ENCODE data around the gene FBXO45.
A peak's percentile ranks its signal among the peaks of the same experiment; 100 is the strongest.
"Not testable (repeated sequence)": the region's sequence is repeated elsewhere in the genome, so short reads cannot be mapped to it uniquely, and the experiment has no call there.

The FBXO45 gene

GRCh38 chr3:196568246-196569002 is at the start of gene FBXO45, which contains the start of gene WDR53:
FBXO45 (plus strand) TSS chr3:196568660; CDS start chr3:196568985, 325 bp downstream.
WDR53 (minus strand) TSS chr3:196568554; CDS start chr3:196561475, 7,079 bp downstream.
- DNase-seq (ENCODE audit: extremely low read depth in 1 of 2, low read depth in 1 of 2), result peak; percentile 91 to 92

GRCh38 chr3:196518966-196519717 is 49.3 kb upstream of the FBXO45 start:
- DNase-seq (ENCODE audit: extremely low read depth in 1 of 2, low read depth in 1 of 2), result peak in 1 of 2 donors; percentile 44

GRCh38 chr3:196519718-196520082 is 48.8 kb upstream of the FBXO45 start:
- DNase-seq (ENCODE audit: extremely low read depth in 1 of 2, low read depth in 1 of 2), result no peak

- not testable (repeated sequence) for DNase-seq (ENCODE audit: extremely low read depth in 1 of 2, low read depth in 1 of 2)
Observed at GRCh38 chr3:196521291-196521690, 47.2 kb upstream of the FBXO45 start.

- no peak for DNase-seq (ENCODE audit: extremely low read depth in 1 of 2, low read depth in 1 of 2)
Observed at GRCh38 chr3:196523841-196524240, 44.6 kb upstream of the FBXO45 start.

- DNase-seq (ENCODE audit: extremely low read depth in 1 of 2, low read depth in 1 of 2), result no peak
Observed at GRCh38 chr3:196524527-196524926, 43.9 kb upstream of the FBXO45 start.

- no peak for DNase-seq (ENCODE audit: extremely low read depth in 1 of 2, low read depth in 1 of 2)
Observed at GRCh38 chr3:196525141-196525540, 43.3 kb upstream of the FBXO45 start.

GRCh38 chr3:196528639-196529233 is 39.7 kb upstream of the FBXO45 start:
- DNase-seq (ENCODE audit: extremely low read depth in 1 of 2, low read depth in 1 of 2), result peak; percentile 71 to 76

- no peak for DNase-seq (ENCODE audit: extremely low read depth in 1 of 2, low read depth in 1 of 2)
Observed at GRCh38 chr3:196531418-196531817, 37.0 kb upstream of the FBXO45 start.

GRCh38 chr3:196533260-196533681 is 35.2 kb upstream of the FBXO45 start:
- no peak for DNase-seq (ENCODE audit: extremely low read depth in 1 of 2, low read depth in 1 of 2)

- peak in 1 of 2 donors; percentile 16 for DNase-seq (ENCODE audit: extremely low read depth in 1 of 2, low read depth in 1 of 2)
Observed at GRCh38 chr3:196537319-196537984, 31.0 kb upstream of the FBXO45 start.

- DNase-seq (ENCODE audit: extremely low read depth in 1 of 2, low read depth in 1 of 2), result no peak
Observed at GRCh38 chr3:196541684-196542445, 26.6 kb upstream of the FBXO45 start.

- no peak for DNase-seq (ENCODE audit: extremely low read depth in 1 of 2, low read depth in 1 of 2)
Observed at GRCh38 chr3:196544491-196544992, 23.9 kb upstream of the FBXO45 start.

GRCh38 chr3:196546537-196546936 is 21.9 kb upstream of the FBXO45 start:
- no peak for DNase-seq (ENCODE audit: extremely low read depth in 1 of 2, low read depth in 1 of 2)

- DNase-seq (ENCODE audit: extremely low read depth in 1 of 2, low read depth in 1 of 2), result no peak
Observed at GRCh38 chr3:196547067-196547466, 21.4 kb upstream of the FBXO45 start.

- not testable (repeated sequence) for DNase-seq (ENCODE audit: extremely low read depth in 1 of 2, low read depth in 1 of 2)
Observed at GRCh38 chr3:196549312-196549711, 19.1 kb upstream of the FBXO45 start.

GRCh38 chr3:196550172-196550571 is 18.3 kb upstream of the FBXO45 start:
- DNase-seq (ENCODE audit: extremely low read depth in 1 of 2, low read depth in 1 of 2), result not testable (repeated sequence)

GRCh38 chr3:196552253-196552652 is 16.2 kb upstream of the FBXO45 start:
- no peak for DNase-seq (ENCODE audit: extremely low read depth in 1 of 2, low read depth in 1 of 2)

GRCh38 chr3:196553551-196553950 is 14.9 kb upstream of the FBXO45 start:
- DNase-seq (ENCODE audit: extremely low read depth in 1 of 2, low read depth in 1 of 2), result no peak

GRCh38 chr3:196554205-196554604 is 14.3 kb upstream of the FBXO45 start:
- no peak for DNase-seq (ENCODE audit: extremely low read depth in 1 of 2, low read depth in 1 of 2)

All from stimulated activated CD8-positive, alpha-beta memory T cell treated with anti-CD3 and anti-CD28 coated beads, Interleukin-7, amount 100 ng/mL, for 48 hours (primary cell).